Ovary (tissue), 3 donors: ENCODE data around the gene HSD3B7.

Experiments used
- CTCF ChIP-seq, 3 donors: fragments of 450-650 bp in 2 of 3; fragments of 200-600 bp in 1 of 3; IDR thresholded peaks; one replicate each; pipeline versions ENCODE4 v1.5.1 to v1.8.0; 2016 to 2022; ENCODE audit warnings: antibody characterized with exemption in 3 of 3, mild to moderate bottlenecking in 1 of 3
- EP300 ChIP-seq: sonication (generic); formaldehyde crosslinking; IDR thresholded peaks from one replicate; pipeline ENCODE4 v1.6.1; 2017; ENCODE audit warnings: antibody characterized with exemption
- POLR2A ChIP-seq: fragments of 450-650 bp; IDR thresholded peaks from one replicate; pipeline ENCODE4 v1.6.1; 2017; ENCODE audit warnings: antibody characterized with exemption, mild to moderate bottlenecking, moderate library complexity
- donor health status: DM: no; HTN: no; CAD: no.

GRCh38 chr16:30947541-30947858 is 37.5 kb upstream of the HSD3B7 start:
- TF ChIP-seq CTCF (IDR thresholded peaks at IDR 0.05) (no peak), POLR2A (no peak), EP300 (no peak)
